Vagina (tissue), 2 donors: Measurements from ENCODE around the gene HSF2BP.
"Not testable (repeated sequence)": the region's sequence is repeated elsewhere in the genome, so short reads cannot be mapped to it uniquely, and the experiment has no call there.

Experiments
- CTCF ChIP-seq, 3 experiments: fragments of 450-650 bp in 2 of 3; fragments of 200-600 bp in 1 of 3; sonication (generic) in 1 of 3; IDR thresholded peaks; one replicate each; pipeline ENCODE4 v1.5.1; 2017 to 2019; ENCODE audit warnings: antibody characterized with exemption in 3 of 3, mild to moderate bottlenecking in 2 of 3, moderate library complexity in 2 of 3
- POLR2AphosphoS5 ChIP-seq, 2 donors: sonication (generic); formaldehyde crosslinking; IDR thresholded peaks; one replicate each; pipeline ENCODE4 v1.9.0; 2017; ENCODE audit warnings: antibody characterized with exemption in 2 of 2, mild to moderate bottlenecking in 2 of 2, low read depth in 1 of 2; ENCODE audit not compliant: insufficient read depth in 1 of 2

DNA sequence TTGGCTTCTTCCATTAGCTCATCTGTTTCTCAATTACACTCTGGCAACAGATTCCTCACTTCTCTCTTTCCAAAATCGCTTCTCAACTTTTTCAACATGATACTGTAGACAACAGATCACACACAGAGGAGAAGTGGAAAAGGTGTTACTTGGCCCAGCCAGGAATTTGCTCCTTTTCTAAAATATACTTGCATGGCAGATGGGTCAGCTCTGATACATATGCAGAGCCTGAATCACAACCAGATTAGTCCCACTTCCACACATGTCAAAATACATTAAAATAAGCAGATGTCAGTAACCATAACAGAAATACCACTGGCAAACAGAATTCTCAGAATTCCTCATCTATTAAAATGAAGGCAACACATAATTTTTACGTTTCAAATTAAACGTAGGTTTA lies 89.1 kb downstream of the HSF2BP start:
- TF ChIP-seq CTCF (IDR thresholded peaks at IDR 0.05); POLR2AphosphoS5 (IDR thresholded peaks at IDR 0.05; ENCODE audit: insufficient read depth in 1 of 2, low read depth in 1 of 2): not testable (repeated sequence)
